ENCODE data around the gene ADAM12.

GRCh38 chr10:125976960-125977605, 411.2 kb downstream of the ADAM12 start:
- TF ChIP-seq, protein P1, sequence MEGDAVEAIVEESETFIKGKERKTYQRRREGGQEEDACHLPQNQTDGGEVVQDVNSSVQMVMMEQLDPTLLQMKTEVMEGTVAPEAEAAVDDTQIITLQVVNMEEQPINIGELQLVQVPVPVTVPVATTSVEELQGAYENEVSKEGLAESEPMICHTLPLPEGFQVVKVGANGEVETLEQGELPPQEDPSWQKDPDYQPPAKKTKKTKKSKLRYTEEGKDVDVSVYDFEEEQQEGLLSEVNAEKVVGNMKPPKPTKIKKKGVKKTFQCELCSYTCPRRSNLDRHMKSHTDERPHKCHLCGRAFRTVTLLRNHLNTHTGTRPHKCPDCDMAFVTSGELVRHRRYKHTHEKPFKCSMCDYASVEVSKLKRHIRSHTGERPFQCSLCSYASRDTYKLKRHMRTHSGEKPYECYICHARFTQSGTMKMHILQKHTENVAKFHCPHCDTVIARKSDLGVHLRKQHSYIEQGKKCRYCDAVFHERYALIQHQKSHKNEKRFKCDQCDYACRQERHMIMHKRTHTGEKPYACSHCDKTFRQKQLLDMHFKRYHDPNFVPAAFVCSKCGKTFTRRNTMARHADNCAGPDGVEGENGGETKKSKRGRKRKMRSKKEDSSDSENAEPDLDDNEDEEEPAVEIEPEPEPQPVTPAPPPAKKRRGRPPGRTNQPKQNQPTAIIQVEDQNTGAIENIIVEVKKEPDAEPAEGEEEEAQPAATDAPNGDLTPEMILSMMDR (IDR thresholded peaks at IDR 0.05): no peak
- TF ChIP-seq EP300 (IDR thresholded peaks at IDR 0.05): no peak
- no peak for TF ChIP-seq POLR2AphosphoS5 (IDR thresholded peaks at IDR 0.05)

All from suprapubic skin (tissue), 4 donors.